Glutamatergic neuron (in vitro differentiated cells): ENCODE measurements around the gene OR2D3. TPM values are rescaled to one million over a fixed set of nuclear protein-coding genes. Genes with fewer than 3 reads are reported as not detected.

Source experiments
- DNase-seq: peaks from one replicate; pipeline ENCODE4 v3.0.0; 2022
- H3K27ac Mint-ChIP-seq: one replicate; pipeline ENCODE4 v1.8.0; 2020; ENCODE audit warnings: mild to moderate bottlenecking, mixed read lengths, inconsistent platforms; ENCODE audit not compliant: unreplicated experiment
- H3K27me3 Mint-ChIP-seq: one replicate; pipeline ENCODE4 v1.8.0; 2020; ENCODE audit warnings: mild to moderate bottlenecking, moderate library complexity, mixed read lengths, inconsistent platforms; ENCODE audit not compliant: unreplicated experiment
- H3K36me3 Mint-ChIP-seq: one replicate; pipeline ENCODE4 v1.8.0; 2020; ENCODE audit warnings: mild to moderate bottlenecking, mixed read lengths, inconsistent platforms; ENCODE audit not compliant: unreplicated experiment
- H3K4me1 Mint-ChIP-seq: one replicate; pipeline ENCODE4 v1.8.0; 2020; ENCODE audit warnings: mild to moderate bottlenecking, low read depth, mixed read lengths, inconsistent platforms; ENCODE audit not compliant: unreplicated experiment
- H3K4me3 Mint-ChIP-seq: one replicate; pipeline ENCODE4 v1.8.0; 2020; ENCODE audit warnings: mild to moderate bottlenecking, mixed read lengths, inconsistent platforms; ENCODE audit not compliant: unreplicated experiment
- H3K9me3 Mint-ChIP-seq: one replicate; pipeline ENCODE4 v1.8.0; 2020; ENCODE audit warnings: mild to moderate bottlenecking, moderate library complexity, mixed read lengths, inconsistent platforms; ENCODE audit not compliant: unreplicated experiment
- CTCF ChIP-seq: fragments of 200-600 bp; sonication (generic); IDR thresholded peaks from one replicate; pipeline ENCODE4 v1.5.0; 2021; ENCODE audit not compliant: partially characterized antibody, unreplicated experiment
- total RNA-seq: library from RNA; stranded (reverse); fragmentation: NEBNext Ultra II Directional; extraction: Animal tissue kit (Norgen Biotek cat#: 25700); gene quantifications from one replicate; pipeline ENCODE4 v1.2.1, GENCODE V29; 2021; ENCODE audit not compliant: unreplicated experiment

OR2D3 gene
- total RNA-seq, 1 donor from 2014 or later, result not detected

DNA sequence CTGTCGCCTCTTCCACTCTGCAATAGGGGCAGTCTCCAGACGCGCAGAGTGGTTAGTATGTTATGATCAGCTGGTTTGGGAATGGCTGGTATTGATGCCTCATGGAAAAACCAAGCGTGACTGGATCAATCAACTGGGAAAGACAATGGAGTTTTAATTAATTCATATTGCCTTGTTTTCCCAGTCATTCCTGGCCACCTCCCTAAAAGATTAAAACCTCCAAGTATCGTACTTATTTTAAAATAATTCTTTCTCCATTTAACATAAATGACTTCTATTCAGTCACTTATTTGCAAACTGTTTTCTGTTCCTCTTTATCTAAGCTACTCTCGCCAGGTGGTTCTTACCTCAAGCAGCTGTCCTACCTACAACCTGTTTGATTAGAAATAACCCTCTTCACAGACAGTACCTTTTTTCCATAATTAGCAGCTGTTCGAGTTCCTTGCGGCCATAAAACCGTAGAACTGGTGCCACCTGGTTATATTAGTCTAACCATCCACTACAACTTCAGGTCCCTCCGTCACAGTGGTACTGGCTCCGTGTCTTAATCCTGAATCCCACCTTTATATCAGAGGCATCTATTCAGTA, 6.3 kb downstream of the OR2D3 start:
- DNase-seq, result no peak
- H3K27ac Mint-ChIP-seq, result peak overlapping the region; percentile 74
- no peak for TF ChIP-seq CTCF
- H3K9me3 Mint-ChIP-seq, result peaks cover 5% of the 10 kb centered on the region
- H3K36me3 Mint-ChIP-seq, result no peaks in the 10 kb centered on the region
- H3K27me3 Mint-ChIP-seq, result peaks cover 3% of the 10 kb centered on the region
- peaks cover 23% of the 10 kb centered on the region for H3K4me1 Mint-ChIP-seq
- peak overlapping the region; percentile 97 for H3K4me3 Mint-ChIP-seq

DNA sequence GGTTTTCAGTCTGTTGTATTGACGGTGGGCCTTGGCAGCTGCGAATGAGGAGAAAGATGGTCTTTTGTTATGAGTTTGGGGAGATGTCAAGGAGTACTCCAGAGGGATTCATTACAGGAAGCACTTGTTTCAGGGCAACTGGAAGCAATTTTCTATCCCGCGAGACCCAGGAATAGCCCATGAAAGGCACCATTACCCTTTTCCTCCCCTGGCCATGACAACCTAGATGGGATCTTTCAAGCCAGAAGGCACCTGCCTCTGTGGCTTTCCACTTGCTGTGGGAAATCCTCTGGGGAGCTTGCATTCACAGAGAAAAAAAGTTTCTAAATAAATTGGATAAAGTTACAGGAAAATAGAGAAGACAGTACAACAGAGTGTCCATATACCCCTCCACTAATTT, 8.1 kb downstream of the OR2D3 start:
- H3K27me3 Mint-ChIP-seq, result peaks cover 3% of the 10 kb centered on the region
- H3K4me1 Mint-ChIP-seq, result peaks cover 23% of the 10 kb centered on the region
- peaks cover 5% of the 10 kb centered on the region for H3K9me3 Mint-ChIP-seq
- H3K27ac Mint-ChIP-seq, result peak overlapping the region; percentile 83
- no peaks in the 10 kb centered on the region for H3K36me3 Mint-ChIP-seq
- no peak for TF ChIP-seq CTCF
- DNase-seq, result peak; percentile 24
- peak overlapping the region; percentile 64 for H3K4me3 Mint-ChIP-seq

- no peak for DNase-seq
- Mint-ChIP-seq H3K4me1 (peaks cover 17% of the 10 kb centered on the region), H3K4me3 (no peak overlapping the region), H3K9me3 (peaks cover 3% of the 10 kb centered on the region), H3K27ac (no peak overlapping the region), H3K27me3 (peaks cover 3% of the 10 kb centered on the region), H3K36me3 (no peaks in the 10 kb centered on the region)
- TF ChIP-seq CTCF, result no peak
Measured at GRCh38 chr11:6931146-6931713, 10.4 kb downstream of the OR2D3 start.

- no peak for TF ChIP-seq CTCF
- no peak for DNase-seq
Measured at GRCh38 chr11:6932145-6932544, 11.3 kb downstream of the OR2D3 start.

GRCh38 chr11:6941970-6942369, 21.2 kb downstream of the OR2D3 start:
- Mint-ChIP-seq H3K27me3 (no peaks in the 10 kb centered on the region), H3K27ac (no peak overlapping the region), H3K4me1 (no peaks in the 10 kb centered on the region), H3K9me3 (no peaks in the 10 kb centered on the region), H3K4me3 (no peak overlapping the region), H3K36me3 (no peaks in the 10 kb centered on the region)
- TF ChIP-seq CTCF, result no peak
- no peak for DNase-seq

More at GRCh38 chr11:6932145-6932544, 11.3 kb downstream of the OR2D3 start:
- Mint-ChIP-seq H3K4me1 (peaks cover 16% of the 10 kb centered on the region), H3K27ac (no peak overlapping the region), H3K36me3 (no peaks in the 10 kb centered on the region), H3K4me3 (no peak overlapping the region), H3K9me3 (peaks cover 3% of the 10 kb centered on the region), H3K27me3 (peaks cover 3% of the 10 kb centered on the region)
